ENCODE results near the gene TRIM9.
"Not testable (repeated sequence)": the region's sequence is repeated elsewhere in the genome, so short reads cannot be mapped to it uniquely, and the experiment has no call there.

The TRIM9 gene

GRCh38 chr14:50943261-50943942, 151.5 kb downstream of the TRIM9 start:
- Histone ChIP-seq H2BK15ac (ENCODE audit: low read depth, poor library complexity, severe bottlenecking) (no peak overlapping the region), H2AK5ac (ENCODE audit: low read length, severe bottlenecking) (no peak overlapping the region), H3K23ac (ENCODE audit: low read length in 2 of 2) (no peak overlapping the region), H2AFZ (ENCODE audit: low read depth, low read length) (peak overlapping the region; percentile 95), H3K4me3 (ENCODE audit: insufficient read depth in 1 of 2, low read depth in 1 of 2, low read length in 2 of 2) (peak overlapping the region; percentile 88 to 97), H3K14ac (ENCODE audit: low read length in 2 of 2) (peak overlapping the region in 1 of 2 experiments; percentile 87), H3K27ac (ENCODE audit: low read length, poor library complexity, severe bottlenecking) (peak overlapping the region; percentile 9), H3K9ac (ENCODE audit: low read length) (peak overlapping the region; percentile 81), H2BK5ac (ENCODE audit: low read depth, low read length, poor library complexity, severe bottlenecking) (no peak overlapping the region), H3K79me1 (replicated peaks; ENCODE audit: low read length, poor library complexity, severe bottlenecking) (peaks cover 4% of the 10 kb centered on the region), H3K4me2 (ENCODE audit: low read length, poor library complexity, severe bottlenecking) (peak overlapping the region; percentile 95), H2BK12ac (ENCODE audit: low read length in 2 of 2) (peak overlapping the region in 1 of 2 experiments; percentile 21), H3K9me3 (ENCODE audit: control insufficient read depth, low read length) (no peaks in the 10 kb centered on the region), H3K4ac (ENCODE audit: low read depth in 1 of 2, low read length in 2 of 2) (peak overlapping the region in 1 of 2 experiments; percentile 8), H3K36me3 (ENCODE audit: control insufficient read depth in 1 of 2, insufficient read depth in 2 of 2, low read depth in 1 of 2, low read length in 2 of 2) (peaks cover 0 to 9% of the 10 kb centered on the region in 2 experiments), H2BK120ac (ENCODE audit: low read depth, low read length) (no peak overlapping the region), H3K4me1 (ENCODE audit: control insufficient read depth, insufficient read depth, low read depth, low read length) (peaks cover 4% of the 10 kb centered on the region), H4K91ac (ENCODE audit: low read length) (no peak overlapping the region), H3K18ac (ENCODE audit: low read depth in 1 of 2, low read length in 2 of 2) (peak overlapping the region; percentile 77 to 90), H4K8ac (ENCODE audit: low read length) (no peak overlapping the region), H3K27me3 (ENCODE audit: control insufficient read depth in 1 of 2, insufficient read depth in 1 of 2, low read length in 2 of 2) (no peaks in the 10 kb centered on the region)
- DNase-seq = peak; percentile 59
- WGBS = 7% methylated on average over 24 of the region's 26 CpGs

DNA sequence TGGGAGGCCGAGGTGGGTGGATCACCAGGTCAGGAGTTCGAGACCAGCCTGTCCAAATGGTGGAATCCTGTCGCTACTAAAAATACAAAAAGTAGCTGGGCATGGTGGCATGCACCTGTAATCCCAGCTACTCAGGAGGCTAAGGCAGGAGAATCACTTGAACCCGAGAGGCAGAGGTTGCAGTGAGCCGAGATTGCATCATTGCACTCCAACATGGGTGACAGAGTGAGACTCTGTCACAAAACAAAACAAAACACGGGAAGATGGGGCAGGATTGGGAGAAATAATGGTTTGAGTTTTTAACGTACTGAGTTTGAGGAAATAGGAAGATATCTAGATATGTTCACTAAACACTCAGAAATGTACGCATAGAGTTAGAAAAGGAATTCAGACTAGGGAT, 153.3 kb downstream of the TRIM9 start:
- H3K4ac ChIP-seq (ENCODE audit: low read depth in 1 of 2, low read length in 2 of 2) = not testable (repeated sequence)

DNA sequence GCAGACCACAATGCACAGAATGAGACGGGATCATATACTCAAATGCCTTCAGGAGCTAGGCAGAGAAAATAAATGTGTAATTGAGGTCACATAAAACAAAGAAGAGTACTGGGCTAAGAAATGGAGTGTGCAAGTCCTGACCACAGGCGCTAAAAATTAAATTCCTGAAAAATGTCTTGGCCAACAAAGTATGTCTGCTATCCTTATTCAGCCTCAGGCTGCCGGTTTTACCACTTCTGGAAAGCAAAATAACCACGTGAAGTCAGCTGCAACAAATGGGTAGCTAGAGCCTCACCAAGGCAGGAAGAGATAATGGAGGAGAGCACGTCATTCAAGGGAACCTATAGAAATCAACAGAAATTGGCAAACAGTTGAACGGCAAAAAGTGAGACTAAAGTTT, 153.8 kb downstream of the TRIM9 start:
- Histone ChIP-seq H3K23ac (ENCODE audit: low read length in 2 of 2) (peak overlapping the region in 1 of 2 experiments; percentile 40), H2AK5ac (ENCODE audit: low read length, severe bottlenecking) (no peak overlapping the region), H3K18ac (ENCODE audit: low read depth in 1 of 2, low read length in 2 of 2) (no peak overlapping the region), H2BK12ac (ENCODE audit: low read length in 2 of 2) (no peak overlapping the region), H3K9me3 (ENCODE audit: control insufficient read depth, low read length) (no peaks in the 10 kb centered on the region), H3K14ac (ENCODE audit: low read length in 2 of 2) (no peak overlapping the region), H3K4me3 (ENCODE audit: insufficient read depth in 1 of 2, low read depth in 1 of 2, low read length in 2 of 2) (no peak overlapping the region), H3K36me3 (ENCODE audit: control insufficient read depth in 1 of 2, insufficient read depth in 2 of 2, low read depth in 1 of 2, low read length in 2 of 2) (peaks cover 0 to 9% of the 10 kb centered on the region in 2 experiments), H3K27me3 (ENCODE audit: control insufficient read depth in 1 of 2, insufficient read depth in 1 of 2, low read length in 2 of 2) (no peaks in the 10 kb centered on the region), H2BK5ac (ENCODE audit: low read depth, low read length, poor library complexity, severe bottlenecking) (no peak overlapping the region), H3K79me1 (replicated peaks; ENCODE audit: low read length, poor library complexity, severe bottlenecking) (peaks cover 5% of the 10 kb centered on the region), H4K8ac (ENCODE audit: low read length) (no peak overlapping the region), H3K4me1 (ENCODE audit: control insufficient read depth, insufficient read depth, low read depth, low read length) (peaks cover 2% of the 10 kb centered on the region), H3K9ac (ENCODE audit: low read length) (no peak overlapping the region), H2AFZ (ENCODE audit: low read depth, low read length) (no peak overlapping the region), H3K4ac (ENCODE audit: low read depth in 1 of 2, low read length in 2 of 2) (no peak overlapping the region), H2BK15ac (ENCODE audit: low read depth, poor library complexity, severe bottlenecking) (no peak overlapping the region), H3K27ac (ENCODE audit: low read length, poor library complexity, severe bottlenecking) (peak overlapping the region; percentile 14), H4K91ac (ENCODE audit: low read length) (no peak overlapping the region), H3K4me2 (ENCODE audit: low read length, poor library complexity, severe bottlenecking) (no peak overlapping the region), H2BK120ac (ENCODE audit: low read depth, low read length) (no peak overlapping the region)
- WGBS = 70% methylated on average over 6 of the region's 6 CpGs
- DNase-seq = no peak

More for the DNA sequence above, 153.3 kb downstream of the TRIM9 start:
- H3K23ac ChIP-seq (ENCODE audit: low read length in 2 of 2); H3K4me2 ChIP-seq (ENCODE audit: low read length, poor library complexity, severe bottlenecking); H3K36me3 ChIP-seq (ENCODE audit: control insufficient read depth in 1 of 2, insufficient read depth in 2 of 2, low read depth in 1 of 2, low read length in 2 of 2); H3K27me3 ChIP-seq (ENCODE audit: control insufficient read depth in 1 of 2, insufficient read depth in 1 of 2, low read length in 2 of 2); H3K4me1 ChIP-seq (ENCODE audit: control insufficient read depth, insufficient read depth, low read depth, low read length); H2BK12ac ChIP-seq (ENCODE audit: low read length in 2 of 2); H2BK15ac ChIP-seq (ENCODE audit: low read depth, poor library complexity, severe bottlenecking); H2BK5ac ChIP-seq (ENCODE audit: low read depth, low read length, poor library complexity, severe bottlenecking); H3K14ac ChIP-seq (ENCODE audit: low read length in 2 of 2); H3K4me3 ChIP-seq (ENCODE audit: insufficient read depth in 1 of 2, low read depth in 1 of 2, low read length in 2 of 2); H3K79me1 ChIP-seq (replicated peaks; ENCODE audit: low read length, poor library complexity, severe bottlenecking); H4K91ac ChIP-seq (ENCODE audit: low read length); H2AK5ac ChIP-seq (ENCODE audit: low read length, severe bottlenecking); H4K8ac ChIP-seq (ENCODE audit: low read length); H3K18ac ChIP-seq (ENCODE audit: low read depth in 1 of 2, low read length in 2 of 2); H2AFZ ChIP-seq (ENCODE audit: low read depth, low read length); H3K9me3 ChIP-seq (ENCODE audit: control insufficient read depth, low read length); H3K9ac ChIP-seq (ENCODE audit: low read length); H2BK120ac ChIP-seq (ENCODE audit: low read depth, low read length); DNase-seq: not testable (repeated sequence)
- 95% methylated on average over 8 of the region's 8 CpGs for WGBS
- H3K27ac ChIP-seq (ENCODE audit: low read length, poor library complexity, severe bottlenecking) = peak overlapping the region; percentile 3

DNA sequence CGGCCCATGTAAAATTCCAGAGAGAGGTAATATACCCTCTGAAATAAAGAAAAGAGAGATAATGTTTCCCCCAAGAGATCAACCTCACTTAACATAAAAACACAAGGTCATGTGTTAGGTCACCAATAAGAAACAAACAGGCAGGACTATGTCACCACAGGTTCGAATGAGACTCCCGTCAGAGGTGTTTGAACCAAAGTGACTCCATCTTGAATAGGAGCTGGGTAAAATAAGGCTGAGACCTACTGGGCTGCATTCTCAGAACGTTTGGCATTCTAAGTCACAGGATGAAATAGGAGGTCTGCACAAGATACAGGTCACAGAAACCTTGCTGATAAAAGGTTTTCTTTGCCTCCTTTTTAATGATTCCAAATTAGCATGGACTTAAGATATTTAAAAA, 157.1 kb downstream of the TRIM9 start:
- no peak overlapping the region for H3K4ac ChIP-seq (ENCODE audit: low read depth in 1 of 2, low read length in 2 of 2)
- peaks cover 2 to 39% of the 10 kb centered on the region in 2 experiments for H3K36me3 ChIP-seq (ENCODE audit: control insufficient read depth in 1 of 2, insufficient read depth in 2 of 2, low read depth in 1 of 2, low read length in 2 of 2)
- no peak overlapping the region for H2AFZ ChIP-seq (ENCODE audit: low read depth, low read length)
- peak overlapping the region; percentile 28 for H2AK5ac ChIP-seq (ENCODE audit: low read length, severe bottlenecking)
- no peak overlapping the region for H3K4me2 ChIP-seq (ENCODE audit: low read length, poor library complexity, severe bottlenecking)
- H3K27me3 ChIP-seq (ENCODE audit: control insufficient read depth in 1 of 2, insufficient read depth in 1 of 2, low read length in 2 of 2) = no peaks in the 10 kb centered on the region
- H2BK120ac ChIP-seq (ENCODE audit: low read depth, low read length) = no peak overlapping the region
- peaks cover 3% of the 10 kb centered on the region for H3K4me1 ChIP-seq (ENCODE audit: control insufficient read depth, insufficient read depth, low read depth, low read length)
- H4K91ac ChIP-seq (ENCODE audit: low read length) = no peak overlapping the region
- no peak overlapping the region for H3K27ac ChIP-seq (ENCODE audit: low read length, poor library complexity, severe bottlenecking)
- H3K18ac ChIP-seq (ENCODE audit: low read depth in 1 of 2, low read length in 2 of 2) = no peak overlapping the region
- H2BK15ac ChIP-seq (ENCODE audit: low read depth, poor library complexity, severe bottlenecking) = no peak overlapping the region
- WGBS = 79% methylated on average over 3 of the region's 4 CpGs
- H3K9ac ChIP-seq (ENCODE audit: low read length) = no peak overlapping the region
- no peak for DNase-seq
- peaks cover 8% of the 10 kb centered on the region for H3K79me1 ChIP-seq (replicated peaks; ENCODE audit: low read length, poor library complexity, severe bottlenecking)
- no peak overlapping the region for H3K14ac ChIP-seq (ENCODE audit: low read length in 2 of 2)
- no peak overlapping the region for H3K4me3 ChIP-seq (ENCODE audit: insufficient read depth in 1 of 2, low read depth in 1 of 2, low read length in 2 of 2)
- no peak overlapping the region for H4K8ac ChIP-seq (ENCODE audit: low read length)
- H3K23ac ChIP-seq (ENCODE audit: low read length in 2 of 2) = no peak overlapping the region
- no peak overlapping the region for H2BK5ac ChIP-seq (ENCODE audit: low read depth, low read length, poor library complexity, severe bottlenecking)
- no peak overlapping the region for H2BK12ac ChIP-seq (ENCODE audit: low read length in 2 of 2)
- no peaks in the 10 kb centered on the region for H3K9me3 ChIP-seq (ENCODE audit: control insufficient read depth, low read length)

All from mesenchymal stem cell (in vitro differentiated cells and primary cell).